AG20443 (cell line): Measurements from ENCODE around the gene DDRGK1.
A peak's percentile ranks its signal among the peaks of the same experiment; 100 is the strongest.

Experiments
- DNase-seq: peaks from one replicate; pipeline ENCODE4 v3.0.0; 2012; ENCODE audit warnings: low spot score, mixed read lengths

Gene DDRGK1

GRCh38 chr20:3235666-3236324, 31.3 kb upstream of the DDRGK1 start:
- no peak for DNase-seq

- DNase-seq, result no peak
Observed at GRCh38 chr20:3233991-3234498, 29.6 kb upstream of the DDRGK1 start.

- no peak for DNase-seq
Observed at GRCh38 chr20:3233131-3233990, 28.9 kb upstream of the DDRGK1 start.

- DNase-seq, result no peak
Observed at GRCh38 chr20:3231889-3232588, 27.6 kb upstream of the DDRGK1 start.

- DNase-seq, result no peak
Observed at GRCh38 chr20:3231116-3231515, 26.6 kb upstream of the DDRGK1 start.

GRCh38 chr20:3229798-3230197, 25.3 kb upstream of the DDRGK1 start:
- no peak for DNase-seq

GRCh38 chr20:3229158-3229557, 24.7 kb upstream of the DDRGK1 start:
- DNase-seq, result no peak

GRCh38 chr20:3228750-3229032, 24.2 kb upstream of the DDRGK1 start:
- no peak for DNase-seq

- no peak for DNase-seq
Observed at GRCh38 chr20:3227936-3228749, 23.7 kb upstream of the DDRGK1 start.

GRCh38 chr20:3227506-3227905, 23.0 kb upstream of the DDRGK1 start:
- no peak for DNase-seq

GRCh38 chr20:3226864-3227263, 22.4 kb upstream of the DDRGK1 start:
- DNase-seq, result no peak

GRCh38 chr20:3226093-3226492, 21.6 kb upstream of the DDRGK1 start:
- DNase-seq, result no peak

GRCh38 chr20:3224681-3225421, 20.4 kb upstream of the DDRGK1 start:
- no peak for DNase-seq

GRCh38 chr20:3223994-3224680, 19.7 kb upstream of the DDRGK1 start:
- DNase-seq, result no peak

GRCh38 chr20:3223651-3223993, 19.1 kb upstream of the DDRGK1 start:
- DNase-seq, result no peak

- no peak for DNase-seq
Observed at GRCh38 chr20:3222635-3223600, 18.4 kb upstream of the DDRGK1 start.

- no peak for DNase-seq
Observed at GRCh38 chr20:3221398-3222226, 17.1 kb upstream of the DDRGK1 start.

GRCh38 chr20:3218307-3218988, 14.0 kb upstream of the DDRGK1 start:
- peak; percentile 88 for DNase-seq
